PC-3 (cell line): ENCODE measurements around the gene MAP3K7CL.

ENCODE experiments used
- EZH2 ChIP-seq: fragments of 300-600 bp; sonication (generic); IDR thresholded peaks from one replicate; pipeline ENCODE4 v1.6.1; 2017; ENCODE audit warnings: antibody characterized with exemption, mild to moderate bottlenecking, low read length; ENCODE audit not compliant: unreplicated experiment
- TF ChIP-seq, protein P1 (sequence below): fragments of 300-600 bp; sonication (generic); conservative IDR thresholded peaks from 2 replicates; pipeline ENCODE4 v1.5.1; 2017; ENCODE audit warnings: antibody characterized with exemption, low read depth, mild to moderate bottlenecking, low read length

DNA sequence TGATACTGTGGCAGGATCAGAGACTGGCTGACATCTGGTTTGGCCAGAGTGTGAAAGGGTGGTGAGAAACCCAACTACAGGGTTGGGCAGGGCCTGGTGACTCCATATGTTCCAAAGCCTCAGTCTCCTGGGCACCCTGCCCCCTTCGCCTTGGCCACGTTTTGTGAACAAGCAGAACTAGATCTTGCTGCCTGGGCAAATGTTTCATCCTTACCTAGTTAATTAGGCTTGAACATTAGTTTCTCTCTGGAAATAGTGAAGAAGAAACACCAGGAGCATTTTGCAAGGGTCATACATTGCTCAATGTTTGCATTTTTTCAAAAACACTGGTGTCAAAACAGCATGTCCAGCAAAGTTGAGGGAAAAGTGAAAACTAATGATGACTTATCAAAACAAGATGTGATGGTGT, 60.5 kb downstream of the MAP3K7CL start:
- no peak for TF ChIP-seq EZH2
- TF ChIP-seq, protein P1, sequence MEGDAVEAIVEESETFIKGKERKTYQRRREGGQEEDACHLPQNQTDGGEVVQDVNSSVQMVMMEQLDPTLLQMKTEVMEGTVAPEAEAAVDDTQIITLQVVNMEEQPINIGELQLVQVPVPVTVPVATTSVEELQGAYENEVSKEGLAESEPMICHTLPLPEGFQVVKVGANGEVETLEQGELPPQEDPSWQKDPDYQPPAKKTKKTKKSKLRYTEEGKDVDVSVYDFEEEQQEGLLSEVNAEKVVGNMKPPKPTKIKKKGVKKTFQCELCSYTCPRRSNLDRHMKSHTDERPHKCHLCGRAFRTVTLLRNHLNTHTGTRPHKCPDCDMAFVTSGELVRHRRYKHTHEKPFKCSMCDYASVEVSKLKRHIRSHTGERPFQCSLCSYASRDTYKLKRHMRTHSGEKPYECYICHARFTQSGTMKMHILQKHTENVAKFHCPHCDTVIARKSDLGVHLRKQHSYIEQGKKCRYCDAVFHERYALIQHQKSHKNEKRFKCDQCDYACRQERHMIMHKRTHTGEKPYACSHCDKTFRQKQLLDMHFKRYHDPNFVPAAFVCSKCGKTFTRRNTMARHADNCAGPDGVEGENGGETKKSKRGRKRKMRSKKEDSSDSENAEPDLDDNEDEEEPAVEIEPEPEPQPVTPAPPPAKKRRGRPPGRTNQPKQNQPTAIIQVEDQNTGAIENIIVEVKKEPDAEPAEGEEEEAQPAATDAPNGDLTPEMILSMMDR, result no peak
